Loucy (cell line): ENCODE results near the gene TMEM82.

Experiments
- H2AFZ ChIP-seq: fragments of 200-600 bp; sonication (generic); 2 replicates; pipeline ENCODE4 v1.6.0; 2016; ENCODE audit warnings: antibody characterized with exemption, mild to moderate bottlenecking, low read length, moderate library complexity
- H3F3A ChIP-seq: fragments of 200-600 bp; 2 replicates; pipeline ENCODE4 v1.6.0; 2016; ENCODE audit warnings: antibody characterized with exemption, low read depth, mild to moderate bottlenecking
- H3K27me3 ChIP-seq: fragments of 200-600 bp; sonication (generic); 2 replicates; pipeline ENCODE4 v1.6.1; 2014; ENCODE audit warnings: low read length, mild to moderate bottlenecking; ENCODE audit not compliant: insufficient read depth, poor library complexity, severe bottlenecking
- H3K36me3 ChIP-seq: fragments of 200-600 bp; sonication (generic); 2 replicates; pipeline ENCODE4 v1.6.1; 2016; ENCODE audit warnings: low read length; ENCODE audit not compliant: insufficient read depth
- H3K4me1 ChIP-seq: fragments of 200-600 bp; sonication (generic); 2 replicates; pipeline ENCODE4 v1.5.1; 2014; ENCODE audit warnings: low read length, mild to moderate bottlenecking; ENCODE audit not compliant: insufficient read depth, poor library complexity, severe bottlenecking
- H3K4me2 ChIP-seq: fragments of 200-600 bp; sonication (generic); 2 replicates; pipeline ENCODE4 v1.6.0; 2014; ENCODE audit warnings: antibody characterized with exemption, low read length, low read depth, mild to moderate bottlenecking; ENCODE audit not compliant: poor library complexity, severe bottlenecking
- H3K4me3 ChIP-seq: fragments of 200-600 bp; sonication (generic); 2 replicates; pipeline ENCODE4 v1.5.1; 2014; ENCODE audit warnings: low read length, mild to moderate bottlenecking, mixed read lengths; ENCODE audit not compliant: poor library complexity, severe bottlenecking
- H3K79me2 ChIP-seq: fragments of 200-600 bp; sonication (generic); 2 replicates; pipeline ENCODE4 v1.6.1; 2014; ENCODE audit warnings: low read length; ENCODE audit not compliant: insufficient read depth
- H3K9ac ChIP-seq: fragments of 200-600 bp; sonication (generic); 2 replicates; pipeline ENCODE4 v1.6.0; 2014; ENCODE audit warnings: mild to moderate bottlenecking, low read depth, low read length, moderate library complexity; ENCODE audit not compliant: poor library complexity, severe bottlenecking
- H3K9me2 ChIP-seq: fragments of 200-600 bp; sonication (generic); replicated peaks from 2 replicates; pipeline ENCODE4 v1.6.1; 2016; ENCODE audit warnings: low read depth, low read length, mixed read lengths
- H3K9me3 ChIP-seq: fragments of 200-600 bp; sonication (generic); 2 replicates; pipeline ENCODE4 v1.6.1; 2014; ENCODE audit warnings: mild to moderate bottlenecking, antibody characterized with exemption, low read length, low read depth; ENCODE audit not compliant: insufficient read depth
- H4K20me1 ChIP-seq: fragments of 200-600 bp; sonication (generic); 2 replicates; pipeline ENCODE4 v1.6.0; 2014; ENCODE audit warnings: antibody characterized with exemption, low read length, mild to moderate bottlenecking; ENCODE audit not compliant: insufficient read depth, poor library complexity, severe bottlenecking
- EZH2phosphoT487 ChIP-seq: fragments of 200-600 bp; IDR thresholded peaks from 2 replicates; pipeline ENCODE4 v1.6.1; 2018; ENCODE audit warnings: antibody characterized with exemption, mild to moderate bottlenecking, moderate library complexity, borderline replicate concordance
- TF ChIP-seq, protein P1 (sequence below): fragments of 200-600 bp; sonication (generic); conservative IDR thresholded peaks from 2 replicates; pipeline ENCODE4 v1.5.1; 2014; ENCODE audit warnings: mild to moderate bottlenecking, antibody characterized with exemption, low read length

TMEM82 gene

GRCh38 chr1:15748690-15749398 is 6.5 kb downstream of the TMEM82 start:
- Histone ChIP-seq H3K4me2 (no peak overlapping the region), H3K4me1 (no peaks in the 10 kb centered on the region), H3K4me3 (no peak overlapping the region), H2AFZ (no peak overlapping the region), H3K27me3 (no peaks in the 10 kb centered on the region), H3K9me2 (no peaks in the 10 kb centered on the region), H3K9ac (no peak overlapping the region), H4K20me1 (no peaks in the 10 kb centered on the region), H3K36me3 (no peaks in the 10 kb centered on the region), H3K9me3 (no peaks in the 10 kb centered on the region), H3K79me2 (no peaks in the 10 kb centered on the region), H3F3A (no peaks in the 10 kb centered on the region)
- TF ChIP-seq, protein P1, sequence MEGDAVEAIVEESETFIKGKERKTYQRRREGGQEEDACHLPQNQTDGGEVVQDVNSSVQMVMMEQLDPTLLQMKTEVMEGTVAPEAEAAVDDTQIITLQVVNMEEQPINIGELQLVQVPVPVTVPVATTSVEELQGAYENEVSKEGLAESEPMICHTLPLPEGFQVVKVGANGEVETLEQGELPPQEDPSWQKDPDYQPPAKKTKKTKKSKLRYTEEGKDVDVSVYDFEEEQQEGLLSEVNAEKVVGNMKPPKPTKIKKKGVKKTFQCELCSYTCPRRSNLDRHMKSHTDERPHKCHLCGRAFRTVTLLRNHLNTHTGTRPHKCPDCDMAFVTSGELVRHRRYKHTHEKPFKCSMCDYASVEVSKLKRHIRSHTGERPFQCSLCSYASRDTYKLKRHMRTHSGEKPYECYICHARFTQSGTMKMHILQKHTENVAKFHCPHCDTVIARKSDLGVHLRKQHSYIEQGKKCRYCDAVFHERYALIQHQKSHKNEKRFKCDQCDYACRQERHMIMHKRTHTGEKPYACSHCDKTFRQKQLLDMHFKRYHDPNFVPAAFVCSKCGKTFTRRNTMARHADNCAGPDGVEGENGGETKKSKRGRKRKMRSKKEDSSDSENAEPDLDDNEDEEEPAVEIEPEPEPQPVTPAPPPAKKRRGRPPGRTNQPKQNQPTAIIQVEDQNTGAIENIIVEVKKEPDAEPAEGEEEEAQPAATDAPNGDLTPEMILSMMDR, result no peak
- no peak for TF ChIP-seq EZH2phosphoT487

DNA sequence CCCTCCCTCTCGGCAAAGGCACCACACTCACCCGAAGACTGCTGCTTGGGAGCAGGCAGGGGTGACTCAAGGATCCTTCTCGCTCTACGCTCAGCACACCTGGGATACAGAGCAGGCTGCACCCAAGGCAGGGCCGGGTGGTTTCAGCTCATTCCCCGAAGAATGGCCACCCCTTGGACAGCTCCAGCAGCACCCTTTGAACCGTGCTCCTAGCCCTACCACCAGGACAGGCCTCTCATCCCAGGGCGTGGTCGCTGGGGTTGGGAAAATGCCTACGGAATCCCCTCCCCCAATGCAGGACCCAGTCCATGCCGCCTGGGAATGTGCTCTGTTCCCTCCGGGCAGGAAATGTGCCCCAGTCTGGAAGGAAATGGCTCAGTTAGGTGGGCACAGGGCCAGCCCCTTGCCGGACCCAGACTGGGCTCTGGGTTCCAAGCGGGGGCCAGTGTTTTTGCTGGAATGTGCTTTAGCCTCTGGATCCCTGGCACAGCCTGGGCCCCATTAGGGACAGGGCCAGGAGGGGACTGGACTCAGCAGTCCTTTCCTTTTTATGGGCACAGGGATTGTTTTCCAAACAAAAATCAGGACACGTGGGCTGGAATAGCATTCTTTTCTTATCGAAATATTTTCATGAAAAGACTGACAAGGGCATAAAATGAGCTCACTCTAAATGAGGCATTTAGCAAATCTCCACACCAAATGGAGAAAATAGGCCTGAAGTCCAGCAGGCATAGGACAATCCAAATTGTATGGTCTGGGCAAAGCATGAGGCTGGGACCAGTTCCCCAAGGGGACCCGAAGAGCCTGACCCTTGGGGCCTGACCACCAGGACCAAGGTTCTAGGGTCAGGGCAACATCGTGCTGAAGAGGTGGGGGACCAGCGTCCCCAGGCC is 7.3 kb downstream of the TMEM82 start:
- Histone ChIP-seq H2AFZ (no peak overlapping the region), H4K20me1 (no peaks in the 10 kb centered on the region), H3K9me3 (no peaks in the 10 kb centered on the region), H3F3A (no peaks in the 10 kb centered on the region), H3K79me2 (no peaks in the 10 kb centered on the region), H3K36me3 (no peaks in the 10 kb centered on the region), H3K4me2 (no peak overlapping the region), H3K4me1 (no peaks in the 10 kb centered on the region), H3K9me2 (no peaks in the 10 kb centered on the region), H3K27me3 (no peaks in the 10 kb centered on the region), H3K4me3 (no peak overlapping the region), H3K9ac (no peak overlapping the region)
- no peak for TF ChIP-seq EZH2phosphoT487
- TF ChIP-seq, protein P1, result no peak

- Histone ChIP-seq H3K36me3 (no peaks in the 10 kb centered on the region), H3K9me3 (no peaks in the 10 kb centered on the region), H2AFZ (no peak overlapping the region), H3K79me2 (no peaks in the 10 kb centered on the region), H4K20me1 (no peaks in the 10 kb centered on the region), H3K9me2 (no peaks in the 10 kb centered on the region), H3K27me3 (no peaks in the 10 kb centered on the region), H3F3A (no peaks in the 10 kb centered on the region), H3K4me2 (no peak overlapping the region), H3K4me1 (no peaks in the 10 kb centered on the region), H3K9ac (no peak overlapping the region), H3K4me3 (no peak overlapping the region)
- TF ChIP-seq, protein P1, result no peak
- no peak for TF ChIP-seq EZH2phosphoT487
Observed at GRCh38 chr1:15750924-15751323, 8.6 kb downstream of the TMEM82 start.
